HEK293T (cell line): ENCODE data around the gene CTTNBP2.

Source experiments
- BHLHE40 ChIP-seq: fragments of 450-650 bp; IDR thresholded peaks from 2 replicates; pipeline ENCODE4 v1.6.1; 2016; ENCODE audit warnings: mild to moderate bottlenecking, moderate library complexity, borderline replicate concordance
- FOXA1 ChIP-seq: fragments of 450-650 bp; IDR thresholded peaks from 2 replicates; pipeline ENCODE4 v1.6.1; 2016; ENCODE audit warnings: mild to moderate bottlenecking
- FOXM1 ChIP-seq: fragments of 450-650 bp; IDR thresholded peaks from 2 replicates; pipeline ENCODE4 v1.6.1; 2017; ENCODE audit warnings: mild to moderate bottlenecking, borderline replicate concordance
- LEF1 ChIP-seq: fragments of 450-650 bp; IDR thresholded peaks from 2 replicates; pipeline ENCODE4 v1.6.1; 2017; ENCODE audit warnings: mild to moderate bottlenecking, borderline replicate concordance
- SP1 ChIP-seq: fragments of 450-650 bp; IDR thresholded peaks from 2 replicates; pipeline ENCODE4 v1.6.1; 2017
- SUZ12 ChIP-seq: fragments of 450-650 bp; IDR thresholded peaks from 2 replicates; pipeline ENCODE4 v1.6.1; 2016; ENCODE audit warnings: mild to moderate bottlenecking
- TARDBP ChIP-seq: fragments of 450-650 bp; IDR thresholded peaks from 2 replicates; pipeline ENCODE4 v1.6.1; 2016
- ZNF384 ChIP-seq: fragments of 450-650 bp; IDR thresholded peaks from 2 replicates; pipeline ENCODE4 v1.6.1; 2016

DNA sequence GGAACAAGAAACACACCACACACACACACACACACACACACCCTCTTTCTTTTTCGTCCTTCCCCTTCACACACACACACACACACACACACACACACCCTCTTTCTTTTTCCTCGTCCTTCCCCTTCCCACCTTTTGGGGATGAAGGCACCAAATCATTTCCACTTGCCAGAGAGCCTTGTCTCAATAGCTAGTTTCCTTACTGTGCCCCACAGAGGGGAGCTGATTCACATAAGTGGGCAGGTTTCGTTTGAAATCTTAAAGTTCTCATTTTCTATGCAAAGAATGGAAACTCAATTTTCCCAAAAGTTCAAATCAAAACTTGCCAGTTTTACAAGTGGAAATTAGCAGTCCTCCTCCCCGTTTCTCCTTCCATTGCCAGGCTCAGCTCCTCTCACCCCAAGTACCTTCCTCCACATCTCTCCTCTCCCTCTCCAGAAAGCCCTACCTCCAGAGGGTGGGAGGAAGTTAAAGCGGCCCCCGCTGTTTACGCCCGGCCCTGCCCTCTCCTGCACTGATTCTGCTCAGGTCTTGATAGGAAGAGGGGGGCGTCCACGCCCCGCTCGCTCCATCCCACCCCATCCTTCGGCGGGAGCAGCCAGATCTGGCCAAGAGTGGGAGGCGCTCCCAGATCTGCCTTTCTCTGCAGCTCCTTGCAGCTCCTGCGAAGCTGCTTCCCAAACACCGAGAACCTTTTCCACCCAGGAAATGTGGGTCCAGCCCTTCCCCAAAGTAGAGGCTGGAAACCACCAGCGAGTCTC lies 1.3 kb downstream of the CTTNBP2 start:
- TF ChIP-seq SUZ12 (no peak), BHLHE40 (no peak), FOXA1 (no peak), LEF1 (no peak), TARDBP (no peak), SP1 (no peak), FOXM1 (no peak), ZNF384 (no peak)
